ENCODE data around the gene ADIPOQ.

The ADIPOQ gene

DNA sequence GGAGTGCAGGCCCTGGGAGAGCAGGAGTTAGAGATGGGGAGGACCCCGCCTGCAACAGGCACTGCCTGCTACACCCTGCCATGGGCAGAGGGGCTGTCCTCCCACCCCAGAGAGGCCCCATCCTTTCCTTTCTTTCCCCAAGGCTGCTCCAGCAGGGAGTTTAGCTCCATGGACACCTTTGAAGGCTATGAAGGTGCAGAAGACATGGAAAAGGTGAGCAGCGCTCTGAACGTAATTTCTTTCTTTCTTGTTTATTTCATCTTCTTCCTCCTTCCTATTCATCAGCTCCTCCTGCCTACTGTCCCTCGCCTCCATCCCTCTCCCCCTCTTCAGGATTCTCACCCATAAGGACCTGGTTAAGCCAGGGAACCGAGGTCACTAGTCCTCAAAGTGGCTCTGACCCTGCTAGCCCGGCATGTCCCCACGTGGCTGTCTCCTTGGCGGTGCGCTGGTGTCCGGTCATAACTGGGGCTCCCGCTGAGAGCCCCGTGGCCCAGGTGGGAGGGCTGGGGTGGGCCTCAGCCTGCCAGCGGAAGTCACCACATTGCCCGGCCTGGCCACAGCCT lies 16.0 kb upstream of the ADIPOQ start:
- Histone ChIP-seq H2AFZ (ENCODE audit: low read length) (no peak overlapping the region), H3K79me2 (ENCODE audit: low read length) (no peaks in the 10 kb centered on the region), H3K9me3 (replicated peaks; ENCODE audit: insufficient read depth, low read length) (no peaks in the 10 kb centered on the region), H3F3A (ENCODE audit: insufficient read depth, low read length) (no peaks in the 10 kb centered on the region), H3K9me2 (replicated peaks; ENCODE audit: insufficient read depth, low read length) (no peaks in the 10 kb centered on the region), H4K20me1 (ENCODE audit: insufficient read depth, low read length) (no peaks in the 10 kb centered on the region), H3K4me1 (ENCODE audit: low read length) (no peaks in the 10 kb centered on the region), H3K27ac (ENCODE audit: low read length) (no peak overlapping the region), H3K4me2 (ENCODE audit: low read depth, low read length) (peak overlapping the region; percentile 93; the same call in 1 of the 2 replicates), H3K9ac (ENCODE audit: low read length) (no peak overlapping the region; the same call in 1 of the 2 replicates), H3K27me3 (replicated peaks; ENCODE audit: insufficient read depth, low read length) (peaks cover 36% of the 10 kb centered on the region), H3K4me3 (ENCODE audit: low read length) (peak overlapping the region; percentile 73), H3K36me3 (replicated peaks; ENCODE audit: insufficient read depth, low read length) (no peaks in the 10 kb centered on the region)
- TF ChIP-seq, protein P1, sequence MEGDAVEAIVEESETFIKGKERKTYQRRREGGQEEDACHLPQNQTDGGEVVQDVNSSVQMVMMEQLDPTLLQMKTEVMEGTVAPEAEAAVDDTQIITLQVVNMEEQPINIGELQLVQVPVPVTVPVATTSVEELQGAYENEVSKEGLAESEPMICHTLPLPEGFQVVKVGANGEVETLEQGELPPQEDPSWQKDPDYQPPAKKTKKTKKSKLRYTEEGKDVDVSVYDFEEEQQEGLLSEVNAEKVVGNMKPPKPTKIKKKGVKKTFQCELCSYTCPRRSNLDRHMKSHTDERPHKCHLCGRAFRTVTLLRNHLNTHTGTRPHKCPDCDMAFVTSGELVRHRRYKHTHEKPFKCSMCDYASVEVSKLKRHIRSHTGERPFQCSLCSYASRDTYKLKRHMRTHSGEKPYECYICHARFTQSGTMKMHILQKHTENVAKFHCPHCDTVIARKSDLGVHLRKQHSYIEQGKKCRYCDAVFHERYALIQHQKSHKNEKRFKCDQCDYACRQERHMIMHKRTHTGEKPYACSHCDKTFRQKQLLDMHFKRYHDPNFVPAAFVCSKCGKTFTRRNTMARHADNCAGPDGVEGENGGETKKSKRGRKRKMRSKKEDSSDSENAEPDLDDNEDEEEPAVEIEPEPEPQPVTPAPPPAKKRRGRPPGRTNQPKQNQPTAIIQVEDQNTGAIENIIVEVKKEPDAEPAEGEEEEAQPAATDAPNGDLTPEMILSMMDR (IDR thresholded peaks at IDR 0.05; ENCODE audit: low read length), result no peak
- no peak for TF ChIP-seq EZH2 (optimal IDR thresholded peaks at IDR 0.05; ENCODE audit: low read depth, low read length)
- no peak for TF ChIP-seq EZH2phosphoT487 (IDR thresholded peaks at IDR 0.05; ENCODE audit: low read length)
- no peak for DNase-seq

DNA sequence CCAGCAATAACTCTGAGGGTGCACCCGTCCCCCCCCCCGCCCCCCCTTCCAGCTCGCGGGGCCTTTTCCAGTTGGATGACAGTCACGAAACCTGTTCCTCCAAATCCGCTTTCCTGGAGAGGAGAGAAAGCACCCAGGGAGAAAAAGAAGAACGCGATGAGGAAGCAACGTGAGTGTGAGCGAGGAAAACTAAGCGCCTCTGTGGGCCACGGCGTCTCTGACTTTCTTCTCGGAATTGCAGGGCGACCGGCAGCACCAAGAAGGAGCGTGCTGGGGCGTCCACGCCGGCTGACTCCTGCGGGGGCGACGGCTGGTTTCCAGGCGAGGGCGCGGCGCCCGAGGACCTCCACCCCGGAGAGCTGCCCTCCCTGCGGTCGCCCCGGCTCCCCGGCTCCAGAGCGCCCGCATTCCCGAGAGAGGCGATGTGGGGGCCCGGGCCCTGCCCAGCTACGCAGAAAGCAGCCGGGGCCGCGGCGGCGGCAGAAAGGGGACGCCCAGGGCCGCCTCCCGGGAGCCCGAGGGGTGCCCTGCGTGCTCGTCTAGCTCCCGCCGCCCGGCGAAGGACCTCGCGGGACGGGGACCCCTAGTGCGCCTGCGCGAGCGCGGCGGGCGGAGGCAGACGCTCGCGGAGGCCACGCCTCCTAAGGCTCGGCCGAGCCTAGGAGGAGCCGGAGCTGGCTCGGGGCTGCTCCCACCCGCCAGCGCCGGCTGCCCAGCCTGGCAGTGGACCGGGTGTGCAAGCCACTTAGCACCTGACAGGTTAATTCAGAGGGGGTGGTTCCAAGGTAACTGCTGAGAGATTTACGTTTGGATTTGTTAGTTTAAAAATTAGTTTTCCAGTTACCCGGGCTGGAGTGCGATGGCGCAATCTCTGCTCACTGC lies 15.3 kb upstream of the ADIPOQ start:
- Histone ChIP-seq H3K27ac (ENCODE audit: low read length) (no peak overlapping the region), H2AFZ (ENCODE audit: low read length) (peak overlapping the region; percentile 94), H3K4me3 (ENCODE audit: low read length) (peak overlapping the region; percentile 73)

DNA sequence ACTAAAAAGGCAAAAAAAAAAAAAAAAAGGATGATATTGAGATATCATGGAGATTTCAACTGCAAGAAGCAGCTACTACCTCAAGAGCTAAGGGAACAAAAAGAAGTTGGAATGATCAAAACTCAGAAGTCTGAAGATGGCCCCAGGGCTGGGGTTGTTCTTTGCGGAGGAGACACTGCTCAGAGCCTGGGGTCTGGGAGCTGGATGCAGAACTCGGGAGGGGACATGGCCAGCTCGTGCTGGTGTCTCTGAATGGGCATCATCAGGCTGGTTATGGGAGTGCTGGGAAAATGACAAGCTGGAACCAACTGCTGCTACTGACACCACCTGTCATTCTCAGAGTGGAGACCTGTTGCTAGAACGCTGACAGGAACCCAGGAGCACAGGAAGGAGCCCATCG lies 14.2 kb upstream of the ADIPOQ start:
- no peak overlapping the region for H3K27ac ChIP-seq (ENCODE audit: low read length)
- H3K27me3 ChIP-seq (replicated peaks; ENCODE audit: insufficient read depth, low read length), result peaks cover 41% of the 10 kb centered on the region
- H3K9me3 ChIP-seq (replicated peaks; ENCODE audit: insufficient read depth, low read length), result no peaks in the 10 kb centered on the region
- no peak for TF ChIP-seq EZH2 (optimal IDR thresholded peaks at IDR 0.05; ENCODE audit: low read depth, low read length)
- TF ChIP-seq, protein P1 (IDR thresholded peaks at IDR 0.05; ENCODE audit: low read length), result no peak
- no peak for TF ChIP-seq EZH2phosphoT487 (IDR thresholded peaks at IDR 0.05; ENCODE audit: low read length)
- no peaks in the 10 kb centered on the region for H3K36me3 ChIP-seq (replicated peaks; ENCODE audit: insufficient read depth, low read length)
- H3F3A ChIP-seq (ENCODE audit: insufficient read depth, low read length), result no peaks in the 10 kb centered on the region
- no peaks in the 10 kb centered on the region for H3K9me2 ChIP-seq (replicated peaks; ENCODE audit: insufficient read depth, low read length)
- H3K79me2 ChIP-seq (ENCODE audit: low read length), result no peaks in the 10 kb centered on the region
- H3K9ac ChIP-seq (ENCODE audit: low read length), result no peak overlapping the region
- H4K20me1 ChIP-seq (ENCODE audit: insufficient read depth, low read length), result no peaks in the 10 kb centered on the region
- H3K4me2 ChIP-seq (ENCODE audit: low read depth, low read length), result no peak overlapping the region
- DNase-seq, result no peak
- H3K4me1 ChIP-seq (ENCODE audit: low read length), result no peaks in the 10 kb centered on the region
- H2AFZ ChIP-seq (ENCODE audit: low read length), result no peak overlapping the region
- H3K4me3 ChIP-seq (ENCODE audit: low read length), result no peak overlapping the region

More for the DNA sequence above, 15.3 kb upstream of the ADIPOQ start:
- Histone ChIP-seq H3K4me2 (ENCODE audit: low read depth, low read length) (peak overlapping the region; percentile 93), H3K9me2 (replicated peaks; ENCODE audit: insufficient read depth, low read length) (no peaks in the 10 kb centered on the region), H3F3A (ENCODE audit: insufficient read depth, low read length) (no peaks in the 10 kb centered on the region), H3K9me3 (replicated peaks; ENCODE audit: insufficient read depth, low read length) (no peaks in the 10 kb centered on the region), H3K36me3 (replicated peaks; ENCODE audit: insufficient read depth, low read length) (no peaks in the 10 kb centered on the region), H3K79me2 (ENCODE audit: low read length) (no peaks in the 10 kb centered on the region), H3K27me3 (replicated peaks; ENCODE audit: insufficient read depth, low read length) (peaks cover 36% of the 10 kb centered on the region), H4K20me1 (ENCODE audit: insufficient read depth, low read length) (no peaks in the 10 kb centered on the region), H3K4me1 (ENCODE audit: low read length) (no peaks in the 10 kb centered on the region), H3K9ac (ENCODE audit: low read length) (peak overlapping the region; percentile 75)
- DNase-seq, result peak; percentile 97
- TF ChIP-seq, protein P1 (IDR thresholded peaks at IDR 0.05; ENCODE audit: low read length), result no peak
- TF ChIP-seq EZH2 (optimal IDR thresholded peaks at IDR 0.05; ENCODE audit: low read depth, low read length), result no peak
- TF ChIP-seq EZH2phosphoT487 (IDR thresholded peaks at IDR 0.05; ENCODE audit: low read length), result no peak
